Body of pancreas (tissue), 4 donors: ENCODE measurements around the gene HDHD2.

Experiments used
- CTCF ChIP-seq, 7 experiments: fragments of 450-650 bp in 4 of 7; fragments of 200-600 bp in 3 of 7; sonication (generic) in 3 of 7; IDR thresholded peaks; one replicate each; pipeline ENCODE4 v1.5.1; 2016 to 2019; ENCODE audit warnings: antibody characterized with exemption in 7 of 7
- POLR2A ChIP-seq, 3 donors: fragments of 450-650 bp; IDR thresholded peaks; one replicate each; pipeline ENCODE4 v1.6.1; 2016; ENCODE audit warnings: antibody characterized with exemption in 3 of 3, mild to moderate bottlenecking in 2 of 3

- TF ChIP-seq CTCF (IDR thresholded peaks at IDR 0.05) (no peak), POLR2A (IDR thresholded peaks at IDR 0.05) (no peak)
Measured at GRCh38 chr18:47115205-47115604, 35.1 kb downstream of the HDHD2 start.
